HPDE6-E6E7 (cell line): ENCODE results near the gene KRTAP5-5.
"Not testable (repeated sequence)": the region's sequence is repeated elsewhere in the genome, so short reads cannot be mapped to it uniquely, and the experiment has no call there.

Experiments used
- DNase-seq: peaks from one replicate; pipeline ENCODE4 v3.0.0; 2011; ENCODE audit warnings: missing footprints; ENCODE audit errors: extremely low spot score

KRTAP5-5 gene

DNA sequence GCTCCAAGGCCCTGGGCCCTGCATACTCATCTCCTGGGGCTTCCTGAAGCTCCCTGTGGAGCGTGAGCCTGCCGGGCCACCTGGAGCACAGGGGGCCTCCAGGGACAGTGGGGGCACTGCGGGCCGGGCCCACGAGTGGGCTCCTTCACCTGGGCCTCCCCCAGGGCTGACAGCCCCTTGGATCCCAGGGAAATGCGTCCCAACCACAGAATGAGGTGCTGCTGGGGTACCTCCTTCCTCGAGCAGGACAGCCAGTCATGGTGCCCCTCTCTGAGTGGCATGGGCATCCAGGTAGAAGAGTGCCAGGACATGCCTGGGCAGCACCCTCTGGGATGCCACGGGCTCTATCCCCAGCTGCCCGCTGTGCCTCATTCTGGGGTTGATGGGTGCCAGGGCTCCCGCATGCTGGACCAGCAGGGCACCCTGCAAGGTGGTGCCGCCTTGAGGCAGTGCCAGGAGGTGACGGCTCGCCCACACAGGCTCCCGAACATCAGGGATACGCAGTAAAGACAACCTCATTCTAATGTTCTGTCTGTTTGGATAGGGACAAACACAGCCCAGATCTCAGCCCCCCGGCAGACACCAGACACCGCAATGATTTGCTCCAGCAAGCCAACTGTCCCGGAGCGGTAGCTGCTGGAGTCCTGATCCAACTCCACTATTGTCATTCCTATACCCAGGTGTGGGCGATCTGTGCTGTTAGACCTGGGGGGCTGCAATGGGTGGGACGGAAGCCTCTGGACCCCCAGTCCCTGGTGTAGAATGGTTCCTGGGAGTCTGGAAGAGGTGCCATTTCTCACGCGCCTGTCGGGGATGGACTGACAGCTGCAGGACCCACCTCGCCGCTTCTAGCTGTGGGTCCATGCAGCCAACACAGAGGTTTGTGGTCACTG lies 25.8 kb downstream of the KRTAP5-5 start:
- no peak for DNase-seq

DNA sequence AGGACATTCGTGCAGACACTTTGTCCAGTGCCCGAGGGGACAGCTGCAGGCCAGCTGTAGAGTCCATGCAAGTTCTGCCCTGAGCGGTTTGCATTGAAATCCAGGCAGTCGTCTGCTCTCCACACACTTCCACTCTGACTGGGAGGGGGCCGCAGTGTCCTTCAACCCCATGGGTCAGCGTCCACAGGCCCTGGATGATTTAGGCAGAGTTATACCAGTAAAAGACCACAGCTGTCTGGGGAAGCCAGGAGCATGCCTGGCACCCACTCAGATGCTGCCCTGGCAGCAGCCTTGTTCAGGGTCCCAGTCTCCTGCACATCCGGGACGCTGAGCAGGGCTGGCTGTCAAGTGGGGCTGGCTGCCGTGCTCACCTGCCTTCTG lies 26.5 kb downstream of the KRTAP5-5 start:
- no peak for DNase-seq

DNA sequence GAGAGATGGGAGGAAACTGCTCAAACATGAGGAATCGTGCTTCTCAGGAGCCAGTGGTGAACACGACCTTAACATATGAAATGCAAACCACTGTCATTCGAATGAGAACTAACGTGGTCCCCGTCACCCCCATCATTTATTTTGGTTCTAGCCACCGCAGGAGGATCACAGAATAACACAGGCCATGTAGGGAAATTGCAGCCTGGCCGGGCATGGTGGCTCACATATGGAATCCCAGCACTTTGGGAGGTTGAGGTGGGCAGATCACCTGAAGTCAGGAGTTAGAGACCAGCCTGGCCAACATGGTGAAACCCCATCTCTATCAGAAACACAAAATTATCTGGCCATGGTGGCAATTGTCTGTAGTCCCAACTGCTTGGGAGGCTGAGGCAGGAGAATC lies 27.1 kb downstream of the KRTAP5-5 start:
- no peak for DNase-seq

- DNase-seq: no peak
These were observed 29.9 kb downstream of the KRTAP5-5 start for GRCh38 chr11:1659506-1659905.

DNA sequence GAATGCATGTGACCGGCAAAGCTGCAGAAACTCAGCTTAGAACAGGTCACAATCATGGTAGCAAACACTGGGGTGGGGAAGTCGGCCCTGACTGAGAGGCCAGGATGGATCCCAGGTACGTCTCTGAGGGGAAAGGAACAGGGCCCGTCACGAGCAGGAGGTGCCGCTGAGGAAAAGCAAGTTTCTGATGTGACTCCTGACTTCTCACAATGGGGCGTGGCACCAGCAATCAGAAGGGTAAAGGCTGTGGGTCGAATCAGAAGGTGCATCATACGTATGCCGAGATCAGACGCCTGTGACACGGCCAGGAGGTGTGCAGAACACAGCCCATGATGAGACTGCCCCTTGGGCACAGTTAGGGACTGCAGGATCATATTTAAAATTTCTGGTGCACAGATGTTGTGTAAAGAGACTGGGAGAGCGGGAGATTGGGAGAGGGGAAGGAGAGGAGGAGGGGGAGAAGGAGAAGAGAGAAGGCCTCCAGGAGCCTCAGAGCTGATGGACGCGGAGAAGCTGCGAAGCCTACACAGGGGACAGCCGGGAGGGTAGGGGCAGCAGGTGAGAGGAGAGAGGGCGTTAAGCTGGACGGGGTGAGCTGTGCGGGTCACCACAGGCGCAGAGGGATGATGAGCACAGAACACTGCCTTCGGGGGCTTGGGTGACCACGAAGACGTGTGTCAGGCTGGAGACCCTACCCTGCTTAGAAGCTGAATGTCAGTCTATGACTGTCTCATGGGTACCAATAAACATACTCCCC lies 30.7 kb downstream of the KRTAP5-5 start:
- no peak for DNase-seq

GRCh38 chr11:1661454-1662269 lies 32.1 kb downstream of the KRTAP5-5 start:
- DNase-seq: not testable (repeated sequence)

DNA sequence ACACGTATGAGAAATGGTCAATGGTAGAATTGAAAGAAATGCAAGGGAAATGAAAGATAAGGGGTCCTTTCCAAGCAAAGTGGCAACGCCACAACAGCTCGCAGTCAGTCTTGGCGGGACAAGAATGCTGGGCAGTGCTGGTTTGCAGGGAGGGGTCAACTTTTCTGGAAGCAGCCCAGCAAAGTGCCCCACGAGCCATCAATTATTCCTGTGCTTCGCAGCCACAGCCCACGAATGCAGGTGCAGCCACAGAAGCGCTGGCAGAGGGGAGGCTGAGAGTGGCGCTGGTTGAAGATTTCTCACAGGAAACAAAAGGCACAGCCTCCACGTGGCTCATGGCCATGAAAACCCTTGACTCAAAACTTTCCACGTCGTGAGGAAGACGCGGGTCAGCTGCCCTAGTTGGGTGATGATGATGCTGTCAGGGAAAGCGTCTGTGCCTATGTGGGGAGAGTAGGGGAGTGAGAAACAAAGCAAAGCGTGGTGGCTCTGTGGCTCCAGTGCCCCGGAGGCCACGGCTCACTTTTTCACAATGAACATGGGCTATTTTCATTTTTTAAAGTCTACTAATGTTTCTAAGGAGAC lies 33.2 kb downstream of the KRTAP5-5 start:
- not testable (repeated sequence) for DNase-seq

- DNase-seq: no peak
These were observed 35.7 kb downstream of the KRTAP5-5 start for GRCh38 chr11:1665313-1665712.

DNA sequence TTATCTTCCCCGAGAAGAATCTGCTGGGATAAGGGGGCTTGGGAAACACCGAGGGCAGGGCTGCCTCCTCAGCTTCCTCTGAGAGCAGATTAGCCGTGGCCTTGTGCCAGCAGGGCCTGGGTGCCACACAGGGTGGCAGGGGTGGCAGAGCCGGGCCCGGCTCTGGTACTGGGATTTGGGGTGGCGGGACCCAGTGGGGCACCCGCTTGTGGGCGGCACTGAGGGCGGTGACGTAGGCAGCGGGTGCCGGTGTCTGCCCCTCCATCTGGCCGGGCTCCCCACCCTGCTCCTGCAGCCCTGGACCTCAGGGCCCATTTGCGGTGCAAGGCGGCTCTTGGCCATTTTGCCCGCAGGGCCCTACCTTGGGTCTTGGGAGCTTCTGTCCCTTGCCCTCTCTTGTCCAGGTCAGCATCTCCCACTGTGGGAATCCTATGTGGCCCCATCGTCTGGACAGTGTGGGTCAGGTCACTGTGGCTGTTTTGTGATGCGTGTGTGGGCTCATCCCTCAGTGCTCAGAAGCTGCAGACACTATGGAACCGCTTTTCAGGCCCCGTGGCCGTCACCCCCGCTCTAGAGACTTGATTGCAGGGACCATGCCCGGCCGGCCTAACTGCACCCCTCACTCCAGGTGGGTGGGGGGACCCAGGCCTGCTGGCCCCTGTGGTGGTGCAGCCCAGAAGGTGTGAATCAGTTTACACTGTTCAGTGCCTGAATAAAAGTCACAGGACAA lies 37.7 kb downstream of the KRTAP5-5 start:
- DNase-seq: no peak

- DNase-seq: no peak
These were observed 38.3 kb downstream of the KRTAP5-5 start for GRCh38 chr11:1667906-1668305.

GRCh38 chr11:1668911-1669473 lies 39.4 kb downstream of the KRTAP5-5 start:
- no peak for DNase-seq

DNA sequence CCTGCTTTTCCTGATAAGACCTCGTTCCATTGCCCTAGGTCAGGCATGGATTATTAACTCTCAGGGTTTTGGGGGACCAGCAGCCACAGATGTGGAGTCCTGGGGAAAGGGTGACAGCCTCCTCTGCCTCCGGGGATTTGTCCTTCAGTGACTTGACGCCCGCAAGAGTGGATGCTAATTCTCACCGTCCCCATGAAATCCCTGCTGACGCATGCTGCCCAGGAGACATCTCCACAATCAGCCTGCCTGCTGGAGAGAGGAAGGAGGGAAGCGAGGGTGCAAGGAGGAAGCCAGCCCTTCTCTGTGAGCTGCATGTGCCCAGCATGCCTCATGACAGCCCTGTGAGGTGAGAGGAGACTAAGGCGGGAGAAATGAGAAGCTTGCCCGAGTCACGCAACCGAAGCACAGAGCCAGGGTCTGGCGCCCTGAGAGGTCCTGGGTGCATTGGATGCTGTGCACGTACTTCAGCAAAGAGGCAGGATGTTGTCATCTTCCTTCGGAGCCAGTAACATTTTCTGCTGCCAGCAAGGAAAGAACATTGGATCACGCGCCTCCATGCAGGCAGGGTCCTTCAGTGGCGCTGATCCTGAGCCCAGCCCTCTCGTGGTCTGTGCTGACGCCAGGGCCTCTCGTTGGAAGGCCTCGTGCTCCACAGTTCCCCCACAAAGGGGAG lies 40.1 kb downstream of the KRTAP5-5 start:
- no peak for DNase-seq

GRCh38 chr11:1670457-1670856 lies 40.9 kb downstream of the KRTAP5-5 start:
- DNase-seq: not testable (repeated sequence)

DNA sequence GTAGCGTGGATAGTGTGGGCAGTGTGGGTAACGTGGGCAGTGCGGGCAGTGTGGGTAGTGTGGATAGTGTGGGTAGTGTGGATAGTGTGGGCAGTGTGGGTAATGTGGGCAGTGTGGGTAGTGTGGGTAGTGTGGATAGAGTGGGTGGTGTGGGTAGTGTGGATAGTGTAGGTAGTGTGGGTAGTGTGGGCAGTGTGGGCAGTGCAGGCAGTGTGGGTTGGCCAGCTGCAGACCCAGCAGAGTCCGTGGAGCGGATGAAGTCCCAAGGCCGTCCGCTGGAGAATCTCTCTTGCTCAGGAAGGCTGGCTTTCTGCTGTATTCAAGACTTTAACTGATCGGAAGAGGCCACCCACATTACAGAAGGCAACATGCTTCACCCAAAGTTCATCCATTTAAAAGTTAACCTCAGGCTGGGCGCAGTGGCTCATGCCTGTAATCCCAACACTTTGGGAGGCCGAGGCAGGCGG lies 41.4 kb downstream of the KRTAP5-5 start:
- DNase-seq: no peak

DNA sequence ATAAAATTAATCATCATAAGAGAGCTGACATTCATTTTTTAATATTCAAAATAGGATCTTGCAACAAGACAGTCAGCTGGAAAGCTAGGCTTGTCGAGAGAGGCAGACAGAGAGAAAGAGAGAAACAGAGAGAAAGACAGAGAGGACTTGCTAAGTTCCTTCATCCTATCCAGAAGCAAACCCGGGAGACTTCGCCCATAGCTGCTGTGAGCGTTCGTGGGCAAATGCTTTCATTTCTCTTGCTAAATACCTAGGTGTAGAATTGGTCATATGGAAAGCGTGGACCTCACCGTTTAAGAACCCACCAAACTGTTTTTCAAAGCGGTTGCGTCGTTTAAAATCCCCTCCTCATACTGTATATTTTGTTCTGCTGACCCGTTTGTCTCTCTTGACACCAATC lies 42.1 kb downstream of the KRTAP5-5 start:
- no peak for DNase-seq

DNA sequence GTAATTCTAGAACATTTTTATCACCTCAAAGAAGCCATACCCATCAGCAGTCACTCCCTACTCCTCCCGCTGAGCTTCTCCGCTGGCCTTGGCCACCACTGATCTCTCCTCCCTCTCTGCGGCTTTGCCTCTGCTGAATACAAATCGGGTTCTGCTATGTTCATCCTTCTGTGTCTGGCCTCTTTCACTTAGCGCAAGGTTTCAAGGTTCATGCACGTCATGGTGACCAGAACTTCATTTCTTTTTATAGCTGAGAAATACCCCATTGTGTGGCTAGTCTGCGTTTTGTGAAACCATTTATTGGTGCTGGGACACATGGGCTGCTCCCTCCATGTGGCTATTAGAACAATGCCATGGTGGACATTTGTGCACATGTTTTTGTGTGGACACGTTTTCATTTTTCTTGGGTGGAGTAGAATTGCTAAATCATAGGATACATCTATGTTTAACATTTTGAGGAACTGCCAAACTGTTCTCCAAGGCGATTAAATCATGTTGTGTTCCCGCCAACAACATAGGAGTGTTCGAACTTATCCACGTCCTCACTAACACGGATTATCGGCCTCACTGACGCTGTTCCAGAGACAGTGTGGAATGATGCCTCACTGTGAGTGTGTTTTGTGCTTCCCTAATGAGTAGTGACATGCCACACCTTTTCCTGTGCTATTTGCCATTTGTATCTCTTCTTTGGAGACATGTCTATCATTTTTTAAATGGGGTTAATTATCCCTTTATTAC lies 43.2 kb downstream of the KRTAP5-5 start:
- DNase-seq: no peak

GRCh38 chr11:1673446-1674172 lies 44.0 kb downstream of the KRTAP5-5 start:
- no peak for DNase-seq
